ENCODE results near the gene GLIS1. TPM values are rescaled to one million over a fixed set of nuclear protein-coding genes. Genes with fewer than 3 reads are reported as not detected.

The GLIS1 gene
- polyA plus RNA-seq, 1 donor from 2014 or later, result not detected

DNA sequence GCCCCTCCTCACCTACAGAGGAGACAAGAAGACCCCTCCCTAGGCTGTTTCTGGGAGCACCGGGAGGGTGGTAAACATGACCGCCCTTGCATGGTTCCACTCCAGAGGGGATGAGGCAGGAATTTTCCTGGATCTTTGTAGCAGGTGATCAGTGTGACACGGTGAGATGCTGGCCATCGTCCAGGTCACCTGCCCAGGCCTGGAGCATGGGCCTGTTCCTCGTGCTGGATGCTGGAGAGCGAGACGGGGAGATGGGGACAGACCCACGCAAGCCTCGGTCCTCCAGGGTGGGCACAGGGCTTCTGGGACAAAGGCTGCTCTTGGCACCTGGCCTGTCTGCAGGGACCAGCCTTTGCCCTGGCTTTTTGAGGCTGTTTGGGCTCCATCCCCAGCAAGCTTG, 233.6 kb downstream of the GLIS1 start:
- Histone ChIP-seq H3K4me3 (ENCODE audit: low read length) (no peak overlapping the region), H4K20me1 (ENCODE audit: insufficient read depth) (no peaks in the 10 kb centered on the region), H3K27me3 (ENCODE audit: insufficient read depth, low read depth, low read length) (no peaks in the 10 kb centered on the region), H3K79me2 (replicated peaks; ENCODE audit: insufficient read depth, low read length) (no peaks in the 10 kb centered on the region), H3K9me2 (ENCODE audit: insufficient read depth, low read length) (no peaks in the 10 kb centered on the region), H2AFZ (ENCODE audit: low read depth, low read length) (no peak overlapping the region), H3K9ac (ENCODE audit: low read length) (no peak overlapping the region), H3K27ac (ENCODE audit: low read length) (no peak overlapping the region), H3K9me3 (ENCODE audit: low read length) (no peaks in the 10 kb centered on the region), H3F3A (ENCODE audit: insufficient read depth, low read length, poor library complexity, severe bottlenecking) (no peaks in the 10 kb centered on the region), H3K4me2 (ENCODE audit: low read length) (no peak overlapping the region), H3K36me3 (ENCODE audit: insufficient read depth, low read length) (no peaks in the 10 kb centered on the region)
- TF ChIP-seq, protein P1, sequence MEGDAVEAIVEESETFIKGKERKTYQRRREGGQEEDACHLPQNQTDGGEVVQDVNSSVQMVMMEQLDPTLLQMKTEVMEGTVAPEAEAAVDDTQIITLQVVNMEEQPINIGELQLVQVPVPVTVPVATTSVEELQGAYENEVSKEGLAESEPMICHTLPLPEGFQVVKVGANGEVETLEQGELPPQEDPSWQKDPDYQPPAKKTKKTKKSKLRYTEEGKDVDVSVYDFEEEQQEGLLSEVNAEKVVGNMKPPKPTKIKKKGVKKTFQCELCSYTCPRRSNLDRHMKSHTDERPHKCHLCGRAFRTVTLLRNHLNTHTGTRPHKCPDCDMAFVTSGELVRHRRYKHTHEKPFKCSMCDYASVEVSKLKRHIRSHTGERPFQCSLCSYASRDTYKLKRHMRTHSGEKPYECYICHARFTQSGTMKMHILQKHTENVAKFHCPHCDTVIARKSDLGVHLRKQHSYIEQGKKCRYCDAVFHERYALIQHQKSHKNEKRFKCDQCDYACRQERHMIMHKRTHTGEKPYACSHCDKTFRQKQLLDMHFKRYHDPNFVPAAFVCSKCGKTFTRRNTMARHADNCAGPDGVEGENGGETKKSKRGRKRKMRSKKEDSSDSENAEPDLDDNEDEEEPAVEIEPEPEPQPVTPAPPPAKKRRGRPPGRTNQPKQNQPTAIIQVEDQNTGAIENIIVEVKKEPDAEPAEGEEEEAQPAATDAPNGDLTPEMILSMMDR (IDR thresholded peaks at IDR 0.05; ENCODE audit: poor library complexity, severe bottlenecking), result no peak
- no peak for TF ChIP-seq POLR2AphosphoS5 (IDR thresholded peaks at IDR 0.05)
- TF ChIP-seq SMC3 (conservative IDR thresholded peaks at IDR 0.05; ENCODE audit: poor library complexity), result no peak
- TF ChIP-seq, protein P2, sequence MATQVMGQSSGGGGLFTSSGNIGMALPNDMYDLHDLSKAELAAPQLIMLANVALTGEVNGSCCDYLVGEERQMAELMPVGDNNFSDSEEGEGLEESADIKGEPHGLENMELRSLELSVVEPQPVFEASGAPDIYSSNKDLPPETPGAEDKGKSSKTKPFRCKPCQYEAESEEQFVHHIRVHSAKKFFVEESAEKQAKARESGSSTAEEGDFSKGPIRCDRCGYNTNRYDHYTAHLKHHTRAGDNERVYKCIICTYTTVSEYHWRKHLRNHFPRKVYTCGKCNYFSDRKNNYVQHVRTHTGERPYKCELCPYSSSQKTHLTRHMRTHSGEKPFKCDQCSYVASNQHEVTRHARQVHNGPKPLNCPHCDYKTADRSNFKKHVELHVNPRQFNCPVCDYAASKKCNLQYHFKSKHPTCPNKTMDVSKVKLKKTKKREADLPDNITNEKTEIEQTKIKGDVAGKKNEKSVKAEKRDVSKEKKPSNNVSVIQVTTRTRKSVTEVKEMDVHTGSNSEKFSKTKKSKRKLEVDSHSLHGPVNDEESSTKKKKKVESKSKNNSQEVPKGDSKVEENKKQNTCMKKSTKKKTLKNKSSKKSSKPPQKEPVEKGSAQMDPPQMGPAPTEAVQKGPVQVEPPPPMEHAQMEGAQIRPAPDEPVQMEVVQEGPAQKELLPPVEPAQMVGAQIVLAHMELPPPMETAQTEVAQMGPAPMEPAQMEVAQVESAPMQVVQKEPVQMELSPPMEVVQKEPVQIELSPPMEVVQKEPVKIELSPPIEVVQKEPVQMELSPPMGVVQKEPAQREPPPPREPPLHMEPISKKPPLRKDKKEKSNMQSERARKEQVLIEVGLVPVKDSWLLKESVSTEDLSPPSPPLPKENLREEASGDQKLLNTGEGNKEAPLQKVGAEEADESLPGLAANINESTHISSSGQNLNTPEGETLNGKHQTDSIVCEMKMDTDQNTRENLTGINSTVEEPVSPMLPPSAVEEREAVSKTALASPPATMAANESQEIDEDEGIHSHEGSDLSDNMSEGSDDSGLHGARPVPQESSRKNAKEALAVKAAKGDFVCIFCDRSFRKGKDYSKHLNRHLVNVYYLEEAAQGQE (IDR thresholded peaks at IDR 0.05; ENCODE audit: borderline replicate concordance), result no peak
- TF ChIP-seq EP300 (conservative IDR thresholded peaks at IDR 0.05; ENCODE audit: poor library complexity, severe bottlenecking), result no peak
- no peak for TF ChIP-seq RAD21 (conservative IDR thresholded peaks at IDR 0.05)
- TF ChIP-seq MXI1 (conservative IDR thresholded peaks at IDR 0.05; ENCODE audit: poor library complexity, severe bottlenecking), result no peak
- no peak for TF ChIP-seq EZH2 (IDR thresholded peaks at IDR 0.05; ENCODE audit: borderline replicate concordance, insufficient read depth, low read length, poor library complexity, severe bottlenecking)
- no peak for TF ChIP-seq TAF1 (IDR thresholded peaks at IDR 0.05; ENCODE audit: low read depth)

DNA sequence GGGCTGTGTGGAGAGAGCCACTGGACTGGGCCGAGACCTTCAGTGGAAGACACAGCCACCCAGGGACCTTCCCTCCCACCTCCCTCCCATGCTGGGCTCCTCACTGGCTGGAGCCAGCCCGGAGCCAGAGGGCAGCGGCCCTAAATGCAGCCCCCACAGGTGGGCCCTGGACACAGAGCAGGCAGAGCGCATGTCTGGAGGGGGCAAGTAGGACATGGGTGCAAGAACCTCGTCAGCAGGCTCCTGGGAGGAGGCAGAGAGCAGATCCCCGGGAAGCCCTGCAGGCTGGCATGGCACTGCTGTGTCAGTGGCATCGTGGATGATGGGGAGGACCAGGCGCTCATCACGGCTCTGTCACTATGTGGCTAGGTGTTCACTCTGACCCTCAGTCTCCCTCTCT, 234.1 kb downstream of the GLIS1 start:
- Histone ChIP-seq H2AFZ (ENCODE audit: low read depth, low read length) (no peak overlapping the region), H3K79me2 (replicated peaks; ENCODE audit: insufficient read depth, low read length) (no peaks in the 10 kb centered on the region), H3K9ac (ENCODE audit: low read length) (no peak overlapping the region), H3K9me3 (ENCODE audit: low read length) (no peaks in the 10 kb centered on the region), H4K20me1 (ENCODE audit: insufficient read depth) (no peaks in the 10 kb centered on the region), H3K27ac (ENCODE audit: low read length) (no peak overlapping the region), H3F3A (ENCODE audit: insufficient read depth, low read length, poor library complexity, severe bottlenecking) (no peaks in the 10 kb centered on the region), H3K36me3 (ENCODE audit: insufficient read depth, low read length) (no peaks in the 10 kb centered on the region), H3K4me2 (ENCODE audit: low read length) (no peak overlapping the region), H3K9me2 (ENCODE audit: insufficient read depth, low read length) (no peaks in the 10 kb centered on the region), H3K27me3 (ENCODE audit: insufficient read depth, low read depth, low read length) (no peaks in the 10 kb centered on the region), H3K4me3 (ENCODE audit: low read length) (no peak overlapping the region)
- TF ChIP-seq, protein P2 (IDR thresholded peaks at IDR 0.05; ENCODE audit: borderline replicate concordance), result no peak
- TF ChIP-seq, protein P1 (IDR thresholded peaks at IDR 0.05; ENCODE audit: poor library complexity, severe bottlenecking), result no peak
- TF ChIP-seq EZH2 (IDR thresholded peaks at IDR 0.05; ENCODE audit: borderline replicate concordance, insufficient read depth, low read length, poor library complexity, severe bottlenecking) (no peak), TAF1 (IDR thresholded peaks at IDR 0.05; ENCODE audit: low read depth) (no peak), RAD21 (conservative IDR thresholded peaks at IDR 0.05) (no peak), MXI1 (conservative IDR thresholded peaks at IDR 0.05; ENCODE audit: poor library complexity, severe bottlenecking) (no peak), POLR2AphosphoS5 (IDR thresholded peaks at IDR 0.05) (no peak), SMC3 (conservative IDR thresholded peaks at IDR 0.05; ENCODE audit: poor library complexity) (no peak), EP300 (conservative IDR thresholded peaks at IDR 0.05; ENCODE audit: poor library complexity, severe bottlenecking) (no peak)

All from neural cell (in vitro differentiated cells).